Measurements from ENCODE around the gene HSP90B1.
A peak's percentile ranks its signal among the peaks of the same experiment; 100 is the strongest.

Gene HSP90B1

GRCh38 chr12:103947871-103948555, 17.8 kb downstream of the HSP90B1 start:
- no peak overlapping the region for H3K4me3 ChIP-seq
- TF ChIP-seq CTCF (IDR thresholded peaks at IDR 0.05) = no peak
- no peak overlapping the region for H3K27ac ChIP-seq
- no peak for DNase-seq (ENCODE audit: low spot score)

- no peak overlapping the region for H3K27ac ChIP-seq
- TF ChIP-seq CTCF (IDR thresholded peaks at IDR 0.05) = no peak
- H3K4me3 ChIP-seq = no peak overlapping the region
- no peak for DNase-seq (ENCODE audit: low spot score)
These were observed 18.7 kb downstream of the HSP90B1 start for GRCh38 chr12:103948746-103949406.

- no peak for TF ChIP-seq CTCF (IDR thresholded peaks at IDR 0.05)
- Histone ChIP-seq H3K27ac (no peak overlapping the region), H3K4me3 (no peak overlapping the region)
- no peak for DNase-seq (ENCODE audit: low spot score)
These were observed 22.3 kb downstream of the HSP90B1 start for GRCh38 chr12:103952497-103952896.

GRCh38 chr12:103955811-103956508, 25.8 kb downstream of the HSP90B1 start:
- no peak for TF ChIP-seq CTCF (IDR thresholded peaks at IDR 0.05)
- DNase-seq (ENCODE audit: low spot score) = no peak
- peak overlapping the region; percentile 74 to 95 for H3K27ac ChIP-seq
- peak overlapping the region; percentile 78 for H3K4me3 ChIP-seq

GRCh38 chr12:103956509-103957027, 26.4 kb downstream of the HSP90B1 start:
- Histone ChIP-seq H3K27ac (peak overlapping the region; percentile 74 to 95), H3K4me3 (peak overlapping the region; percentile 78)
- no peak for TF ChIP-seq CTCF (IDR thresholded peaks at IDR 0.05)
- DNase-seq (ENCODE audit: low spot score) = peak; percentile 80

- TF ChIP-seq CTCF (IDR thresholded peaks at IDR 0.05) = no peak
- peak overlapping the region; percentile 78 for H3K4me3 ChIP-seq
- DNase-seq (ENCODE audit: low spot score) = no peak
- H3K27ac ChIP-seq = peak overlapping the region; percentile 74 to 95
These were observed 27.7 kb downstream of the HSP90B1 start for GRCh38 chr12:103957865-103958388.

Measured in coronary artery (tissue), 2 donors.